Mucosa of descending colon (tissue), 3 donors: ENCODE results near the gene COL19A1. TPM values are rescaled to one million over a fixed set of nuclear protein-coding genes. Genes with fewer than 3 reads are reported as not detected.

Experiments
- ATAC-seq: fragments of 200-7000 bp; cut with Tn5 transposase; one replicate; pipeline ENCODE4 v1.9.1; 2020; ENCODE audit warnings: mild to moderate bottlenecking, moderate library complexity
- DNase-seq, 3 donors: peaks; one replicate each; pipeline ENCODE4 v3.0.0-alpha.2; 2020
- H3K36me3 ChIP-seq: fragments of 200-600 bp; one replicate; pipeline ENCODE4 v1.8.0; 2021; ENCODE audit warnings: low read depth, mild to moderate bottlenecking
- H3K4me1 ChIP-seq: fragments of 200-600 bp; one replicate; pipeline ENCODE4 v1.8.0; 2021; ENCODE audit warnings: low read depth, mild to moderate bottlenecking
- H3K4me3 ChIP-seq: fragments of 200-600 bp; one replicate; pipeline ENCODE4 v1.8.0; 2021; ENCODE audit warnings: mild to moderate bottlenecking
- H3K9me3 ChIP-seq: fragments of 200-600 bp; one replicate; pipeline ENCODE4 v1.8.0; 2021; ENCODE audit warnings: mild to moderate bottlenecking
- intact Hi-C, 2 donors: fragments of 100-400 bp; cut with DNase I in 1 of 2; cut with micrococcal nuclease in 1 of 2; formaldehyde crosslinking; loops; one replicate each; pipeline versions ENCODE4 v1.11.0 to v1.11.1; 2022; cut with DNase I, micrococcal nuclease
- total RNA-seq, 3 donors: library from RNA; stranded (reverse); fragmentation: NEBNext Ultra II Directional in 2 of 3; extraction: Animal tissue kit (Norgen Biotek cat#: 25700) in 2 of 3; gene quantifications; one replicate each; pipeline versions ENCODE4 v1.2.1 to v1.2.4, GENCODE V29; 2021 to 2023
- TF ChIP-seq, protein P1 (sequence below): fragments of 200-600 bp; IDR thresholded peaks from one replicate; pipeline ENCODE4 v1.8.0; 2022; ENCODE audit warnings: antibody characterized with exemption, mild to moderate bottlenecking
- donor health status: DM: no; HTN: no; CAD: no; lungs with moderate emphysema.
- donor health status: DM: no; HTN: no; CAD: no.
- donor health status: DM: no; HTN: yes; CAD: no.

Gene COL19A1
- total RNA-seq, 3 donors from 2014 or later: 0.19 to 0.49 (median 0.24) TPM

DNA sequence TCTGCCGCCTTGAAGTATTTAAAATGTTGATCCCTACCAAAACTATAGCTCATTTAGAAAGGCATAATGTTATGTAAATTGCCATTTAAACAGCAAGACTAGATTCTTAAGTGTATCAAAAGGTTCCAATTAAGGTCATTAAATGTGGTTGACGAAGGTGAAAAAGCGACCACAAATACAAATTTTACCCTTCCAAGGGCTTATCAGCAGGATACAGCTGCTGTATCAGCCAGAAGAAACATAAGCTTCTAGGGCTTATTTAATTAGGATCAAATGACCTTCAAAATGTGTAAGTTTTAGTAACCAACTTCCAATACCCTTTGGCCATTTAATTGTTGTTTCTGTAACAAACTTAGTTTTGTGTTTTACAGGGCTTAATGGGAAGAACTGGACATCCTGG, 296.6 kb downstream of the COL19A1 start:
- Histone ChIP-seq H3K4me3 (no peak overlapping the region), H3K36me3 (no peaks in the 10 kb centered on the region), H3K4me1 (no peaks in the 10 kb centered on the region), H3K9me3 (no peaks in the 10 kb centered on the region)
- DNase-seq (no peak), ATAC-seq (no peak)
- intact Hi-C loops: no loop called here
- TF ChIP-seq, protein P1, sequence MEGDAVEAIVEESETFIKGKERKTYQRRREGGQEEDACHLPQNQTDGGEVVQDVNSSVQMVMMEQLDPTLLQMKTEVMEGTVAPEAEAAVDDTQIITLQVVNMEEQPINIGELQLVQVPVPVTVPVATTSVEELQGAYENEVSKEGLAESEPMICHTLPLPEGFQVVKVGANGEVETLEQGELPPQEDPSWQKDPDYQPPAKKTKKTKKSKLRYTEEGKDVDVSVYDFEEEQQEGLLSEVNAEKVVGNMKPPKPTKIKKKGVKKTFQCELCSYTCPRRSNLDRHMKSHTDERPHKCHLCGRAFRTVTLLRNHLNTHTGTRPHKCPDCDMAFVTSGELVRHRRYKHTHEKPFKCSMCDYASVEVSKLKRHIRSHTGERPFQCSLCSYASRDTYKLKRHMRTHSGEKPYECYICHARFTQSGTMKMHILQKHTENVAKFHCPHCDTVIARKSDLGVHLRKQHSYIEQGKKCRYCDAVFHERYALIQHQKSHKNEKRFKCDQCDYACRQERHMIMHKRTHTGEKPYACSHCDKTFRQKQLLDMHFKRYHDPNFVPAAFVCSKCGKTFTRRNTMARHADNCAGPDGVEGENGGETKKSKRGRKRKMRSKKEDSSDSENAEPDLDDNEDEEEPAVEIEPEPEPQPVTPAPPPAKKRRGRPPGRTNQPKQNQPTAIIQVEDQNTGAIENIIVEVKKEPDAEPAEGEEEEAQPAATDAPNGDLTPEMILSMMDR: no peak

DNA sequence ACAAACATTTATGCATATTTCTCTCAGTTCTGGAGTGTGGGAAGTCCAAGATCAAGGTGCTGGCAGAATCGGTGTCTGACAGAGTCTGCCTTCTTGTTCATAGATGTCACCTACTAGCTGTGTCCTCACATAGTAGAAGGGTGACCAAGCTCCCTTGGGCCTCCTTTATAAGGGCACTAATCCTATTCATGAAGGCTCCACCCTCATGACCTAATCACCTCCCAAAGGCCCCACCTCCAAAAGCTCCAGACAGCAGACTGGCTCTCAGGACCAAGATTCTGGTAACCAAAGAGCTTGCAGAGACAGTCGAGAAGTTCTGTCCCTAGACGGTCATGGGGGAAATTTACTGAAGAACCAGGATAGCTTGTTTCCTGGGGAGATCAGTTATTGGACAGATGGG, 297.4 kb downstream of the COL19A1 start:
- TF ChIP-seq, protein P1: no peak
- DNase-seq (no peak), ATAC-seq (no peak)
- Histone ChIP-seq H3K36me3 (no peaks in the 10 kb centered on the region), H3K4me1 (no peaks in the 10 kb centered on the region), H3K9me3 (no peaks in the 10 kb centered on the region), H3K4me3 (no peak overlapping the region)
- intact Hi-C loops: no loop called here

DNA sequence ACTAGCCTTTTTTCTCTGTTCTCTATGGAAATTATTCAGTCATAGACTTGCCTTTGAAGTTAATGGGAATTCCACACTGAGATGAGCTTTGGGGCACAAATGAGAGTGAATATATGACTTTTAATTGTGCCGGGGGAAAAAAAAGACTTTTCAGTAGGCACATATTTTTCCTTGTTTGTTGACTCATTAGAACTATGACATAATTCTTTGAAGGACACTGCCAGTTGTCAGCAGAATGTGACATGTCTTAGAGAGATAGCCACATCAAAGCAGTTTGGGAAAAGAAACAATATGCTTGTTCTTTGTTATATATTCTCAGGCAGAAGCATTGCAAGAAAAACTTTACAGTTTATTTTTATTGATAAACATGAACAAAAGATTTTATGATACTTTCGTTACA, 298.2 kb downstream of the COL19A1 start:
- Histone ChIP-seq H3K4me3 (no peak overlapping the region), H3K36me3 (no peaks in the 10 kb centered on the region), H3K4me1 (no peaks in the 10 kb centered on the region), H3K9me3 (no peaks in the 10 kb centered on the region)
- intact Hi-C loops: no loop called here
- TF ChIP-seq, protein P1: no peak
- ATAC-seq (no peak), DNase-seq (no peak)

DNA sequence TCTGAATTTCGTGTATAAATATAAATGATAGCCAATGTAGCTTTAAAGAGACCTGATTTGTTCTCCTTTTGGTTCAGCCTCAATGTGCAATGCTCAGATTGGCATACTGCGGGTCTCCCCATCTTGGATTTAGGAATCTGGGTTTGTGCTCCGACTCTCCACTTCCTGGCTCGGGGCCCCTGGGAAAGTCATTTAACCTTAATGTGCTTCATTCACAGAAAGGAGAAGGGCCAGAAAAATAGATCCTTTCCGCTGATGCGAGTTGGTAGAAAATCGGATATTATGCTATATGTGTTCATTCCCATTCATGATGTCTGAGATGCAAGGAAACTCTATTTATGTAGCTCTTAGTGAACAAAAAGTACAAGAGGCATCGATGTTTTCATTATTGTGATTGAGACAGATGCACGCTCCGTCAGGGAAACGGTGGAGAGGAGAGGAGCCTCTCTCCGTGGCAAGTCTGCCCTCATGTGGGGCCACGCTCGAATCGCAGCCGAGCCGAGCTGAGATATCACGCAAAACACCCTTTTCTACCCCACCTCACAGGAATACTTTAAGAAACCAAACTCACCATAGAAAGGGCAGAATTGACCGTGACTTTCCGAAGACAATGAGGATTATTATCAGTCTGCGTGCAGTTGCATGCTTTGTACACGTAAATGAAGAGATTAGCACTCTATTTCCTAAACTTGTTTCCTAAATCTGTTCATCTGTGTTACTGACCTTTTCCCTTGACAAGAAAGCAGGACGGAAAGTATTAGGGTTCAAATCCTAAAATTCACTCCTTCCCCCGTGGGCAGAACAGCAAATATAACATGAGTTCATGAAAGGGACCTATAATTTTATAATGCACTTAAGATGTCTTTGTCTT, 300.0 kb downstream of the COL19A1 start:
- H3K4me3 ChIP-seq: no peak overlapping the region
- H3K9me3 ChIP-seq: no peaks in the 10 kb centered on the region
- no peaks in the 10 kb centered on the region for H3K36me3 ChIP-seq
- H3K4me1 ChIP-seq: no peaks in the 10 kb centered on the region
- peak; percentile 34 to 66 (median 41) for DNase-seq
- ATAC-seq: peak; percentile 85
- TF ChIP-seq, protein P1: peak; percentile 54
- intact Hi-C loops: no loop called here

GRCh38 chr6:70168681-70169377, 302.5 kb downstream of the COL19A1 start:
- H3K36me3 ChIP-seq: no peaks in the 10 kb centered on the region
- no peaks in the 10 kb centered on the region for H3K9me3 ChIP-seq
- ATAC-seq (no peak), DNase-seq (no peak)
- H3K4me1 ChIP-seq: no peaks in the 10 kb centered on the region
- TF ChIP-seq, protein P1: no peak
- intact Hi-C loops: no loop called here
- H3K4me3 ChIP-seq: no peak overlapping the region
